Type B pancreatic cell (in vitro differentiated cells): ENCODE measurements around the gene RPTOR. TPM values are rescaled to one million over a fixed set of nuclear protein-coding genes. Genes with fewer than 3 reads are reported as not detected.

Experiments
- DNase-seq: peaks from one replicate; pipeline ENCODE4 v3.0.0; 2021; ENCODE audit warnings: mixed read lengths; ENCODE audit not compliant: unreplicated experiment; ENCODE audit errors: extremely low spot score
- H3K27ac Mint-ChIP-seq: 2 replicates; pipeline ENCODE4 v1.8.0; 2021; ENCODE audit warnings: mild to moderate bottlenecking, mixed read lengths
- H3K27me3 Mint-ChIP-seq: 2 replicates; pipeline ENCODE4 v1.8.0; 2021; ENCODE audit warnings: mixed read lengths
- H3K36me3 Mint-ChIP-seq: 2 replicates; pipeline ENCODE4 v1.8.0; 2021; ENCODE audit warnings: mixed read lengths
- H3K4me1 Mint-ChIP-seq: one replicate; pipeline ENCODE4 v1.8.0; 2021; ENCODE audit warnings: mixed read lengths; ENCODE audit not compliant: unreplicated experiment
- H3K4me3 Mint-ChIP-seq: 2 replicates; pipeline ENCODE4 v1.8.0; 2021; ENCODE audit warnings: mild to moderate bottlenecking, mixed read lengths
- H3K9me3 Mint-ChIP-seq: 2 replicates; pipeline ENCODE4 v1.8.0; 2021; ENCODE audit warnings: mixed read lengths
- CTCF ChIP-seq: fragments of 200-600 bp; sonication (generic); conservative IDR thresholded peaks from 2 replicates; pipeline ENCODE4 v1.5.0; 2021; ENCODE audit warnings: antibody characterized with exemption, mild to moderate bottlenecking
- total RNA-seq: library from RNA; stranded (reverse); gene quantifications from 2 replicates; pipeline ENCODE4 v1.2.1, GENCODE V29; 2021; ENCODE audit warnings: low replicate concordance

Gene RPTOR
- total RNA-seq, 1 donor from 2014 or later, result 39.8 TPM

- H3K9me3 Mint-ChIP-seq, result no peaks in the 10 kb centered on the region
- DNase-seq, result no peak
- H3K27ac Mint-ChIP-seq, result no peak overlapping the region
- peaks cover 15% of the 10 kb centered on the region for H3K36me3 Mint-ChIP-seq
- no peak overlapping the region for H3K4me3 Mint-ChIP-seq
- TF ChIP-seq CTCF, result no peak
- H3K27me3 Mint-ChIP-seq, result no peaks in the 10 kb centered on the region
- peaks cover 22% of the 10 kb centered on the region for H3K4me1 Mint-ChIP-seq
Observed at GRCh38 chr17:80924807-80925610, 380.4 kb downstream of the RPTOR start.

GRCh38 chr17:80925688-80926335, 381.2 kb downstream of the RPTOR start:
- H3K36me3 Mint-ChIP-seq, result peaks cover 13% of the 10 kb centered on the region
- peaks cover 19% of the 10 kb centered on the region for H3K4me1 Mint-ChIP-seq
- H3K9me3 Mint-ChIP-seq, result no peaks in the 10 kb centered on the region
- no peak overlapping the region for H3K4me3 Mint-ChIP-seq
- H3K27me3 Mint-ChIP-seq, result no peaks in the 10 kb centered on the region
- no peak for DNase-seq
- TF ChIP-seq CTCF, result no peak
- H3K27ac Mint-ChIP-seq, result peak overlapping the region; percentile 89

GRCh38 chr17:80926591-80927250, 382.1 kb downstream of the RPTOR start:
- Mint-ChIP-seq H3K27me3 (no peaks in the 10 kb centered on the region), H3K4me1 (peaks cover 21% of the 10 kb centered on the region), H3K36me3 (peaks cover 11% of the 10 kb centered on the region), H3K9me3 (no peaks in the 10 kb centered on the region), H3K4me3 (no peak overlapping the region), H3K27ac (peak overlapping the region; percentile 89)
- no peak for TF ChIP-seq CTCF
- no peak for DNase-seq

DNA sequence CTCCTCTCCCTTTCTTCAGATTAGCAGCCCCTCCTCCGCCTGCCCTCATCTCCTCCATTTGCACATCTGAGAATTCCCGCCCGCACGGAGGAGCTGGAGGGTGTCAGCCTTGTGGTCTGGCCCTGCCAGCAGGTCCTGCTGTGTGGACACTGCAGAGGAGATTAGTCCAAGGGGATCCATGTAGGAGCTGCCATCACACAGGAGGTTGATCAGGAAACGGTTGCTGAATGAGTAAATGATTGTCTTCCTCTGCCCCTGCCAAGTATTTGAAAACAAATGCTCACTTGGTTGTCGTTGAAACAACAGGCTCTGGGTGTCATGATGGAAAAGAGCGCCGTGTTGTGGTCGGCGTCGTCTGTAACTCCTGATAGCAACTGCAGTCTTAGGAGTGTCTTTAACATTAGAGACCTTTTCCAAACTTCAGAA, 383.2 kb downstream of the RPTOR start:
- Mint-ChIP-seq H3K4me3 (no peak overlapping the region), H3K27ac (peak overlapping the region; percentile 3), H3K27me3 (no peaks in the 10 kb centered on the region), H3K36me3 (peaks cover 15% of the 10 kb centered on the region), H3K9me3 (no peaks in the 10 kb centered on the region), H3K4me1 (peaks cover 21% of the 10 kb centered on the region)
- TF ChIP-seq CTCF, result no peak
- DNase-seq, result no peak

DNA sequence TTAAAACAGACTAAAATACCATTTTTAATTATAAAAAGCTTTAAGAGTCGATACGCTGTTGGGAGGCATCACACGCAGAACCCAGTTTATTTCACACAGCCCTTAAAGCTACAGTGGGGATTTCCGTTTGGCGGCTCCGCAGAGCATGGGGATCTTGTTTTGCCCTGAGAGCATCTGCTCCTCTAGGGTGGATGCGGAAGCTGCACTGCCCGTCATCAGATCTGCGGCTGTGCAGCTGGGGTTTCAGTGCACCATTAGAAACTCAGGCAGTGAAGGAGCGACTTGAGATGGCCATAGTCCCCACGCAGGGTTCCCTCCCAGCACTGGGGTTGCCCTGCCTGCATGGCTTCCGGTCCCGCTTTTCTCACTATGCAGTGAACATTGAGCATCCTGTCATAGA, 384.8 kb downstream of the RPTOR start:
- no peaks in the 10 kb centered on the region for H3K27me3 Mint-ChIP-seq
- H3K9me3 Mint-ChIP-seq, result no peaks in the 10 kb centered on the region
- no peak for TF ChIP-seq CTCF
- H3K36me3 Mint-ChIP-seq, result peaks cover 15% of the 10 kb centered on the region
- peaks cover 21% of the 10 kb centered on the region for H3K4me1 Mint-ChIP-seq
- no peak overlapping the region for H3K4me3 Mint-ChIP-seq
- no peak overlapping the region for H3K27ac Mint-ChIP-seq
- no peak for DNase-seq
